ENCODE measurements around the gene MYO1G.

MYO1G gene

GRCh38 chr7:44976040-44976745, 2.6 kb downstream of the MYO1G start:
- H3K4me3 ChIP-seq (ENCODE audit: control insufficient read depth, low read depth, low read length): no peak overlapping the region
- no peak for DNase-seq (ENCODE audit: low read depth)
- TF ChIP-seq CTCF (IDR thresholded peaks at IDR 0.05; ENCODE audit: control insufficient read depth, insufficient read depth, low read depth, low read length, missing control alignments): no peak

- no peak for DNase-seq (ENCODE audit: low read depth)
- no peak overlapping the region for H3K4me3 ChIP-seq (ENCODE audit: control insufficient read depth, low read depth, low read length)
- no peak for TF ChIP-seq CTCF (IDR thresholded peaks at IDR 0.05; ENCODE audit: control insufficient read depth, insufficient read depth, low read depth, low read length, missing control alignments)
These were observed 3.3 kb downstream of the MYO1G start for GRCh38 chr7:44975331-44976039.

DNA sequence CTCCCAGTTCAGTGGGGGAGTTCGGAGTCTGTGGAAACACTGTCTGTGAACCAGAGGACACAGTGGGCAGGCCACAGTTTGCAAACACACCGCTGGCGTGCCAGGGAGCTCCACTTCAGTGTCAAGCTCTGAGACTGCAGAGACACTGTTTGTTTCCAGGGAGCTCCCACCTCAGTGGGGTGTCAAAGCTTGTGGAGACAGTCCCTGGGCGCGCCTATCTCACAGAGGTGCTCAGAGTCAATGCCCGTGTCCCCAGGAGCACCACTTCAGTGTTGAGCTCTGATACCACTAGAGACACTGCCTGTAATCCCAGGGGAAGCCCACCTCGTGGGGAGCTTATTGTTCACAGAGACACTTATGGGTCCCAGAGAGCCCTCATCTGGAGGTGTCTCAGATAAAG, 4.3 kb downstream of the MYO1G start:
- TF ChIP-seq CTCF (IDR thresholded peaks at IDR 0.05; ENCODE audit: control insufficient read depth, insufficient read depth, low read depth, low read length, missing control alignments): no peak
- DNase-seq (ENCODE audit: low read depth): no peak
- no peak overlapping the region for H3K4me3 ChIP-seq (ENCODE audit: control insufficient read depth, low read depth, low read length)

- H3K4me3 ChIP-seq (ENCODE audit: control insufficient read depth, low read depth, low read length): no peak overlapping the region
- no peak for DNase-seq (ENCODE audit: low read depth)
- TF ChIP-seq CTCF (IDR thresholded peaks at IDR 0.05; ENCODE audit: control insufficient read depth, insufficient read depth, low read depth, low read length, missing control alignments): peak; percentile 65
These were observed 5.0 kb downstream of the MYO1G start for GRCh38 chr7:44973610-44974401.

DNA sequence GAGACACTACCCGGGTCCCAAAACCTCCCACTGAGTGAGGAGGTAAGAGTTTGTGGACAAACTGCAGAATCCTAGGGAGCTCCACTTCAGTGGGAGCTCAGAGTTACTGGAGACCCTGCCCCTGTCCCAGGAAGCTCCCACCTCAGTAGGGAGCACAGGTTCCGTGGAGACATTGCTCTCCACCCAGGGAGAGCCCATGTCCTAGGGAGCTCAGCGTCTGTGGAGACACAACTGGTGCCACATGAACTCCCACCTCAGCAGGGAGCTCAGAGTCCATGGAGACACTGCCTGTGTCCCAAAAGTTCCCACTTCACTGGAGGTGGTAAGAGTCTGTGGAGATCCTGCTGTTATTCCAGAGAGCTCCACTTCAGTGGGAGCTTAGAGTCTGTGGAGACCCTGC, 6.3 kb downstream of the MYO1G start:
- DNase-seq (ENCODE audit: low read depth): no peak
- no peak for TF ChIP-seq CTCF (IDR thresholded peaks at IDR 0.05; ENCODE audit: control insufficient read depth, insufficient read depth, low read depth, low read length, missing control alignments)
- H3K4me3 ChIP-seq (ENCODE audit: control insufficient read depth, low read depth, low read length): no peak overlapping the region

- DNase-seq (ENCODE audit: low read depth): no peak
- H3K4me3 ChIP-seq (ENCODE audit: control insufficient read depth, low read depth, low read length): no peak overlapping the region
- no peak for TF ChIP-seq CTCF (IDR thresholded peaks at IDR 0.05; ENCODE audit: control insufficient read depth, insufficient read depth, low read depth, low read length, missing control alignments)
These were observed 6.8 kb downstream of the MYO1G start for GRCh38 chr7:44971902-44972441.
